VCaP (cell line): ENCODE data around the gene TRIM44.
"Not testable (repeated sequence)": the region's sequence is repeated elsewhere in the genome, so short reads cannot be mapped to it uniquely, and the experiment has no call there.

Experiments used
- H3K27ac ChIP-seq: fragments of 450-650 bp; 2 replicates; pipeline ENCODE4 v1.5.1; 2017
- TF ChIP-seq, protein P1 (sequence below): fragments of 450-650 bp; conservative IDR thresholded peaks from 2 replicates; pipeline ENCODE4 v1.5.1; 2017; ENCODE audit warnings: mild to moderate bottlenecking, moderate library complexity

TRIM44 gene

DNA sequence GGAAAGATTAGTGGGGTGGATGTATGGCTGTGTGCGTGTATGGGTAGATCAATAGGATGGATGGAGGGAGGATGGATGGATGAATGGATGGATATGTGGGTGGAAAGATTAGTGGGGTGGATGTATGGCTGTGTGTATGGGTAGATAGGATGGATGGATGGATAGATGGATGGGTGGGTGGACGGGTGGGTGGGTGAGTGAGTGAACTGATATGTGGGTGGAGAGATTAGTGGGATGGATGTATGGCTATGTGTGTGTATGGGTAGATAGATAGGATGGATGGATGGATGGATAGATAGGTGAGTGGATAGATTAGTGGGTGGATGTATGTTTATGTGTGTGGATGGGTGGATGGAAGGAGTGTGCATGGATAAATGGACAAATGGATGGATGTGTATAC, 193.7 kb downstream of the TRIM44 start:
- TF ChIP-seq, protein P1, sequence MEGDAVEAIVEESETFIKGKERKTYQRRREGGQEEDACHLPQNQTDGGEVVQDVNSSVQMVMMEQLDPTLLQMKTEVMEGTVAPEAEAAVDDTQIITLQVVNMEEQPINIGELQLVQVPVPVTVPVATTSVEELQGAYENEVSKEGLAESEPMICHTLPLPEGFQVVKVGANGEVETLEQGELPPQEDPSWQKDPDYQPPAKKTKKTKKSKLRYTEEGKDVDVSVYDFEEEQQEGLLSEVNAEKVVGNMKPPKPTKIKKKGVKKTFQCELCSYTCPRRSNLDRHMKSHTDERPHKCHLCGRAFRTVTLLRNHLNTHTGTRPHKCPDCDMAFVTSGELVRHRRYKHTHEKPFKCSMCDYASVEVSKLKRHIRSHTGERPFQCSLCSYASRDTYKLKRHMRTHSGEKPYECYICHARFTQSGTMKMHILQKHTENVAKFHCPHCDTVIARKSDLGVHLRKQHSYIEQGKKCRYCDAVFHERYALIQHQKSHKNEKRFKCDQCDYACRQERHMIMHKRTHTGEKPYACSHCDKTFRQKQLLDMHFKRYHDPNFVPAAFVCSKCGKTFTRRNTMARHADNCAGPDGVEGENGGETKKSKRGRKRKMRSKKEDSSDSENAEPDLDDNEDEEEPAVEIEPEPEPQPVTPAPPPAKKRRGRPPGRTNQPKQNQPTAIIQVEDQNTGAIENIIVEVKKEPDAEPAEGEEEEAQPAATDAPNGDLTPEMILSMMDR = no peak

DNA sequence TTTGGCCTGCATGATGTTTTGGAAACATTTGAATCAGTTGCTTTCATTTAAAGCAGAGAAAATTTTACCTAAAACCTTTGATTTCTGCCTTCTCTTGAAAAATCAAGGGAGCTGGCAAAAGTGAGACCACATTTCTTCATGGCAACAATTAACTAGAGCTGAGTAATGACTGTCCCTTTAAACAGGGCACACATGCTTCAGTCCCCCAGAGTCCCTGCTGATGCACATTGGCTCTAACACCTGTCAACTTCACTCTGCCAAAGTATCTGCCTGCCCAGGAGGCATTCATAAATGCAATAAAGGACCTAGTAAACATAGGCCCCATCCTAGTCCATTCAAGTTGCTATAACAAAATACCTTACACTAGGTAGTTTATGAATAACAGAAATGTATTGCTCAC, 194.2 kb downstream of the TRIM44 start:
- no peak overlapping the region for H3K27ac ChIP-seq
- TF ChIP-seq, protein P1 = no peak

More for the DNA sequence above, 193.7 kb downstream of the TRIM44 start:
- no peak overlapping the region for H3K27ac ChIP-seq

DNA sequence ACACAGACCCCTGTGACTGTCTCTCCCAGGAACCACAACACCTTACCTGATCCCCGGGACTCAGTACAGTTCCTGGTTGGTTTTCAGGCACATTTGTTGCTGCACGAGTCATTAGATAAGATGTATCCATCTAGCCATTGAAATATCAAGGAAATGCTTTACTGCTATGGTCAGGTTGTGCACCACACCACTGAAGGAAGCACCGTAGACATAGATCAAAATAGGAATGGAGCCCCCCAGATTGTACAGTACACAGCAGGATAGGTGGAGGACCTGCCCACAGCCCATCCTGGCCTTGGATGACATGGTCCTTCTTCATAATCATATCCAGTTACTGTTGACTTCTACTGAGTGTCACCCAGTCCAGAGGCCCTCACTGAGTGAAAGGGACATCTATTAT, 195.3 kb downstream of the TRIM44 start:
- no peak overlapping the region for H3K27ac ChIP-seq
- TF ChIP-seq, protein P1 = no peak

DNA sequence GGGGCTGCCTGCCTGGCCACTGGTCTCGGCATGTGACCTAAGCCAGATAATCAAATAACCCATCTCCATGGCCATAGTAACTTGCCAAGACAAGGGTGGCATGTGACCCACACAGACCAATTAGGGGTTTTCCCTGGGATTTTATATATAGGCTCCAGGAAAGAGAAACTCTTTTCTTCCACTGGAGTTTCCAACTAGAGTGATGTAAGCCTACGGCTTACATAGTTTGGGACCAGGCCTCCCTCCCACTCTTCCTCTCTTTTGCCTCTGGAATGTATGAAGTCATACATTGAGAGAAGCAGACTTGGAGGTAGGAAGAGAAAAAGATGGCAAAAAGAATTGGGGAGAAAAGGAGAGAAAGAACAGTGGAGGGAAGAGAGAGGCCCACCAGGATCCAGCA, 196.7 kb downstream of the TRIM44 start:
- H3K27ac ChIP-seq = no peak overlapping the region
- TF ChIP-seq, protein P1 = no peak

DNA sequence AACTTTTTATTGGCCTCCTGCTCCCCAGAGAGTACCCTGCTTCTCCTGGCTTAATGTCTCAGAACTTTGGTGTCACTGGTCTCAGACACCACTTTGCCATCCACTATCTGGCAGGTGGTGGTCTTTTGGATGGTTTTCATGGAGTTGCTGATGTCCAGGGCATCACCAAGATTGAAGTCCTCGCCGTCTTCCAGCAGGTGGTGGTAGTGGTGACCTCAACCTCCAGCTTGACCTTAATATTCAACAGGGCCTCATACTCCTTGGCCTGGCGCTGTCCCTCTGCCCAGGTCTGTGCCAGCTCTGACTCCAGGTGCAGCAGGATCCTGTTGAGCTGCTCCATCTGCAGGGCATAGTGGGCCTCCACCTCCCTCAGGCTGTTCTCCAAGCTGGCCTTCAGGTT, 197.6 kb downstream of the TRIM44 start:
- H3K27ac ChIP-seq = not testable (repeated sequence)

DNA sequence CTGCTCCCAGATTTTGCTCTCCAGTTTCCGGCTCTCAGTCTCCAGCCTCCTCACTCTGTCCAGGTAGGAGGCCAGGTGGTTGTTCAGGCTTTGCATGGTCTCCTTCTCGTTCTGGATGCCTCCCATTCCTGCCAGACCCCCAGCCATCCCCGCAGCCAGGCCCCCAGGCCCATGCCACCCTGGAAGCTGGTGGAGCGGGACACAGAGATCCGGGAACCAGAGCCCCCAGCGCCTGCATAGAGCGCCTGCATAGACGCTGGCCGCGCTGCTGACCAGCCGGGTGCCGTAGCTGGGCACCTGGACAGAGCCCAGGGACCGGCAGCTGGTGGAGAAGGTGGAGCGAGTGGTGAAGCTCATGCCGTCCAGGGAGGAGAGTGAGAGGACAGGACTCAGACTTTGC, 198.6 kb downstream of the TRIM44 start:
- TF ChIP-seq, protein P1 = no peak
- H3K27ac ChIP-seq = no peak overlapping the region

DNA sequence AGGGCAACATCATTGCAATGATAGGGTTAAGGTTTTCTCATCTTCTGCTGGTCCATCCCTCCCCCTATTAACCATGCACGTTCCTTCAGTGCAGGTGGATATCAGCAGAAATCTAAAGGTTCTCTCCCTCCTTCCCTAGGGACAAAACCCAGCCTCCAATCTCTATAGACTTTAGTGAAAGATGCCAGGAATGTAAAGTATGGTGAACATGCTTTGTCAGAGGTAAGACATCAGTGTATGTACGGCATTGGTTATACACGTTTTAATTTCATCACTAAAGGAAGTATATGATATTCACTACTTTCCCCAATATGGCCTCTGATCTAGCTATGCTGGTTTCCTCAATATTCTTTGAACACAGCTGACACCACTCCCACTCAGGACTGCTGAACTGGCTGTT, 200.1 kb downstream of the TRIM44 start:
- H3K27ac ChIP-seq = no peak overlapping the region
- TF ChIP-seq, protein P1 = no peak

DNA sequence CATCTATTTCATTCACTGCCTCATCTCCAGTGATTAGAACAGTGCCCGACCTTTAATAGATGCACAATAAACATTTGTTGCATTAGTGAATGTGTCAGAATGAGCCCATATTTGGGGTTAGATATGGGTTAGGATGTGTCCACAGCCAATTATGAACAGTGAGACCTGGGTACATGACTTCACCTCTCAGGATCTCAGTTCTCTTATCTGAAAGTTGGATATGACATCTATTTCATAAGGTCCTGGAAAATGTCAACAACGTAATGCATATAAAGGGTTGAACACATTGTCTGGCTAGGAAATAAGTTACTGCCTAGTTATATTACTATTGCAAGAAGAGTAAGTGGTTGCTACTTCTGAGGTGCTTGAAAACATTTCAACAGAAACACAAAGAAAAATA, 201.6 kb downstream of the TRIM44 start:
- no peak overlapping the region for H3K27ac ChIP-seq

More for the DNA sequence above, 201.6 kb downstream of the TRIM44 start:
- TF ChIP-seq, protein P1 = no peak
